GM23338 (cell line): ENCODE measurements around the gene ZNF212. TPM values are rescaled to one million over a fixed set of nuclear protein-coding genes. Genes with fewer than 3 reads are reported as not detected.

Experiments
- ATAC-seq: fragments of 200-7000 bp; cut with Tn5 transposase; 3 replicates; pipeline ENCODE4 v1.9.1; 2020
- DNase-seq: peaks from one replicate; pipeline ENCODE4 v3.0.0-alpha.2; 2015; ENCODE audit warnings: low spot score
- H2AFZ ChIP-seq: fragments of 200-600 bp; sonication (generic); 2 replicates; pipeline ENCODE4 v1.8.0; 2016; ENCODE audit warnings: antibody characterized with exemption, mild to moderate bottlenecking, moderate library complexity
- H3F3A ChIP-seq: fragments of 200-600 bp; sonication (generic); replicated peaks from 2 replicates; pipeline ENCODE4 v1.8.0; 2017; ENCODE audit warnings: antibody characterized with exemption, mixed run types, low read depth
- H3K27ac ChIP-seq: fragments of 200-600 bp; sonication (generic); 2 replicates; pipeline ENCODE4 v1.6.1; 2016; ENCODE audit warnings: low read depth
- H3K27me3 ChIP-seq: fragments of 200-600 bp; sonication (generic); 2 replicates; pipeline ENCODE4 v1.8.0; 2016; ENCODE audit warnings: mild to moderate bottlenecking, mixed run types, moderate library complexity; ENCODE audit not compliant: insufficient read depth
- H3K36me3 ChIP-seq: fragments of 200-600 bp; sonication (generic); 2 replicates; pipeline ENCODE4 v1.8.0; 2016; ENCODE audit warnings: mild to moderate bottlenecking; ENCODE audit not compliant: insufficient read depth
- H3K4me1 ChIP-seq: fragments of 200-600 bp; sonication (generic); 2 replicates; pipeline ENCODE4 v1.8.0; 2016; ENCODE audit warnings: mild to moderate bottlenecking, moderate library complexity; ENCODE audit not compliant: insufficient read depth
- H3K4me2 ChIP-seq: fragments of 200-600 bp; sonication (generic); 2 replicates; pipeline ENCODE4 v1.7.1; 2017; ENCODE audit warnings: mixed run types
- H3K4me3 ChIP-seq: fragments of 200-600 bp; sonication (generic); 2 replicates; pipeline ENCODE4 v1.6.1; 2016; ENCODE audit warnings: mixed run types
- H3K79me2 ChIP-seq: fragments of 200-600 bp; sonication (generic); replicated peaks from 2 replicates; pipeline ENCODE4 v1.8.0; 2017; ENCODE audit warnings: mild to moderate bottlenecking; ENCODE audit not compliant: insufficient read depth
- H3K9me2 ChIP-seq: fragments of 200-600 bp; sonication (generic); 2 replicates; pipeline ENCODE4 v1.8.0; 2017; ENCODE audit not compliant: insufficient read depth
- H4K20me1 ChIP-seq: fragments of 200-600 bp; sonication (generic); replicated peaks from 2 replicates; pipeline ENCODE4 v1.8.0; 2017; ENCODE audit warnings: mild to moderate bottlenecking; ENCODE audit not compliant: insufficient read depth
- H3K27ac Mint-ChIP-seq: 2 replicates; pipeline ENCODE4 v1.8.0; 2020; ENCODE audit warnings: inconsistent platforms, mild to moderate bottlenecking, moderate library complexity, mixed read lengths
- H3K27me3 Mint-ChIP-seq: 3 replicates; pipeline ENCODE4 v1.8.0; 2022; ENCODE audit warnings: low read depth, mild to moderate bottlenecking, moderate library complexity, mixed read lengths, inconsistent platforms; ENCODE audit not compliant: insufficient read depth, poor library complexity
- H3K36me3 Mint-ChIP-seq: 3 replicates; pipeline ENCODE4 v1.8.0; 2021; ENCODE audit warnings: low read depth, mild to moderate bottlenecking, inconsistent platforms, moderate library complexity, mixed read lengths
- H3K4me1 Mint-ChIP-seq: 3 replicates; pipeline ENCODE4 v1.8.0; 2020; ENCODE audit warnings: mild to moderate bottlenecking, inconsistent platforms, mixed read lengths
- H3K4me3 Mint-ChIP-seq: 3 replicates; pipeline ENCODE4 v1.8.0; 2021; ENCODE audit warnings: moderate library complexity, mild to moderate bottlenecking, inconsistent platforms, mixed read lengths
- H3K9me3 Mint-ChIP-seq: 3 replicates; pipeline ENCODE4 v1.8.0; 2020; ENCODE audit warnings: moderate library complexity, mild to moderate bottlenecking, inconsistent platforms, mixed read lengths
- CREB1 ChIP-seq: fragments of 250-450 bp; sonication (Bioruptor Pico); IDR thresholded peaks from 2 replicates; pipeline ENCODE4 v1.5.0; 2020; ENCODE audit warnings: low read depth, mild to moderate bottlenecking, moderate library complexity
- EZH2 ChIP-seq: fragments of 200-600 bp; sonication (generic); IDR thresholded peaks from one replicate; pipeline ENCODE4 v1.8.0; 2017; ENCODE audit warnings: antibody characterized with exemption, mild to moderate bottlenecking, low read depth; ENCODE audit not compliant: unreplicated experiment
- EZH2phosphoT487 ChIP-seq: fragments of 200-600 bp; sonication (generic); IDR thresholded peaks from one replicate; pipeline ENCODE4 v1.8.1; 2018; ENCODE audit warnings: antibody characterized with exemption; ENCODE audit not compliant: unreplicated experiment
- JUNB ChIP-seq: IDR thresholded peaks from one replicate; pipeline ENCODE4 v1.6.1; 2016; ENCODE audit warnings: antibody characterized with exemption; ENCODE audit not compliant: unreplicated experiment
- NANOG ChIP-seq: IDR thresholded peaks from 2 replicates; pipeline ENCODE4 v1.6.1; 2016; ENCODE audit warnings: antibody characterized with exemption, borderline replicate concordance
- POLR2AphosphoS5 ChIP-seq: IDR thresholded peaks from 2 replicates; pipeline ENCODE4 v1.6.1; 2016; ENCODE audit warnings: antibody characterized with exemption, low read depth
- STAT1 ChIP-seq: IDR thresholded peaks from one replicate; pipeline ENCODE4 v1.6.1; 2016; ENCODE audit warnings: antibody characterized with exemption; ENCODE audit not compliant: unreplicated experiment
- ZNF114 ChIP-seq: fragments of 250-450 bp; sonication (Bioruptor Pico); IDR thresholded peaks from 2 replicates; pipeline ENCODE4 v1.5.0; 2020; ENCODE audit warnings: mild to moderate bottlenecking, moderate library complexity
- ZNF331 ChIP-seq: fragments of 250-450 bp; sonication (Bioruptor Pico); IDR thresholded peaks from 2 replicates; pipeline ENCODE4 v1.5.0; 2020; ENCODE audit warnings: low read depth, mild to moderate bottlenecking, moderate library complexity
- polyA plus RNA-seq: library from polyadenylated mRNA; unstranded; fragments of >200 nt; fragmentation: Nextera tagmentation; extraction: Ambion mirVana; gene quantifications from 2 replicates; pipeline ENCODE4 v1.2.1, GENCODE V29; 2016
- total RNA-seq: library from RNA; depleted of rRNA; stranded (reverse); fragments of >200 nt; shearing (Covaris generic); gene quantifications from 2 replicates; pipeline ENCODE4 v1.2.3, GENCODE V29; 2014
- TF ChIP-seq, protein P1 (sequence below), 2 experiments: fragments of 200-600 bp in 1 of 2; sonication (generic) in 1 of 2; conservative IDR thresholded peaks; 2 replicates each; pipeline versions ENCODE4 v1.5.1 to v1.6.1; 2016 to 2017; ENCODE audit warnings: antibody characterized with exemption in 2 of 2, low read depth in 2 of 2, mild to moderate bottlenecking in 2 of 2, moderate library complexity in 1 of 2
- TF ChIP-seq, protein P2 (sequence below): fragments of 250-450 bp; sonication (Bioruptor Pico); IDR thresholded peaks from 2 replicates; pipeline ENCODE4 v1.5.0; 2020; ENCODE audit warnings: mild to moderate bottlenecking, moderate library complexity
- TF ChIP-seq, protein P3 (sequence below): IDR thresholded peaks from 2 replicates; pipeline ENCODE4 v1.6.1; 2016; ENCODE audit warnings: antibody characterized with exemption
- TF ChIP-seq, protein P4 (sequence below): IDR thresholded peaks from one replicate; pipeline ENCODE4 v1.6.1; 2018; ENCODE audit warnings: antibody characterized with exemption; ENCODE audit not compliant: unreplicated experiment

Gene ZNF212
- total and polyA plus RNA-seq, 2 experiments from 2014 or later, result 10.8 to 18.9 TPM

DNA sequence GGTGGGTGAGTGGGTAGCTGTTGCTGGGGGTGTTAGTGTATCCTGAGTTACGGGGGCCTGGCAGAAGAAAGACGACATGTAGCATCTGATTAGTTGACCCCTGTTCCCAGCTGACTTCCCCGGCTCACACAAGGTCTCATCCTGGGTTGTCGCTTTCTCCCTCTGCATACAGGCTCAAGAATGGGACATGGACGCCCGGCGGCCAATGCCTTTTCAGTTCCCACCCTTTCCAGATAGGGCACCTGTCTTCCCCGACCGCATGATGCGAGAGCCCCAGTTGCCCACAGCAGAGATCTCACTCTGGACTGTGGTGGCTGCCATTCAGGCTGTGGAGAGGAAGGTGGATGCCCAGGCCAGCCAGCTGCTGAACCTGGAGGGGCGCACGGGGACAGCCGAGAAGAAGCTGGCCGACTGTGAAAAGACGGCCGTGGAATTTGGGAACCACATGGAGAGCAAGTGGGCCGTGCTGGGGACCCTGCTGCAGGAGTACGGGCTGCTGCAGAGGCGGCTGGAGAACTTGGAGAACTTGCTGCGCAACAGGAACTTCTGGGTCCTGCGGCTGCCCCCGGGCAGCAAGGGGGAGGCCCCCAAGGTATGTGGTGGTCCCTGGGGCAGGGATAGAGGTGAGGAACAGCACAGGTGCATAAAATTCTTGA, 41.2 kb upstream of the ZNF212 start:
- Mint-ChIP-seq H3K9me3 (no peaks in the 10 kb centered on the region; the same call in 2 of the 3 replicates), H3K4me1 (peaks cover 14% of the 10 kb centered on the region), H3K27me3 (peaks cover 13% of the 10 kb centered on the region), H3K36me3 (peaks cover 61% of the 10 kb centered on the region), H3K27ac (no peak overlapping the region), H3K4me3 (0 out of 3 replicates have a peak overlapping the region, but pooled peaks have one; percentile 89)
- no peak for ATAC-seq
- H3K79me2 ChIP-seq, result peaks cover 48% of the 10 kb centered on the region
- no peak overlapping the region for H3K4me3 ChIP-seq
- peaks cover 41% of the 10 kb centered on the region for H3K36me3 ChIP-seq
- no peak overlapping the region for H2AFZ ChIP-seq
- no peak for TF ChIP-seq ZNF331 (CRISPR knock-in tag)
- no peak for TF ChIP-seq EZH2phosphoT487
- TF ChIP-seq EZH2, result no peak
- no peak for TF ChIP-seq STAT1
- TF ChIP-seq POLR2AphosphoS5, result no peak
- TF ChIP-seq, protein P1, sequence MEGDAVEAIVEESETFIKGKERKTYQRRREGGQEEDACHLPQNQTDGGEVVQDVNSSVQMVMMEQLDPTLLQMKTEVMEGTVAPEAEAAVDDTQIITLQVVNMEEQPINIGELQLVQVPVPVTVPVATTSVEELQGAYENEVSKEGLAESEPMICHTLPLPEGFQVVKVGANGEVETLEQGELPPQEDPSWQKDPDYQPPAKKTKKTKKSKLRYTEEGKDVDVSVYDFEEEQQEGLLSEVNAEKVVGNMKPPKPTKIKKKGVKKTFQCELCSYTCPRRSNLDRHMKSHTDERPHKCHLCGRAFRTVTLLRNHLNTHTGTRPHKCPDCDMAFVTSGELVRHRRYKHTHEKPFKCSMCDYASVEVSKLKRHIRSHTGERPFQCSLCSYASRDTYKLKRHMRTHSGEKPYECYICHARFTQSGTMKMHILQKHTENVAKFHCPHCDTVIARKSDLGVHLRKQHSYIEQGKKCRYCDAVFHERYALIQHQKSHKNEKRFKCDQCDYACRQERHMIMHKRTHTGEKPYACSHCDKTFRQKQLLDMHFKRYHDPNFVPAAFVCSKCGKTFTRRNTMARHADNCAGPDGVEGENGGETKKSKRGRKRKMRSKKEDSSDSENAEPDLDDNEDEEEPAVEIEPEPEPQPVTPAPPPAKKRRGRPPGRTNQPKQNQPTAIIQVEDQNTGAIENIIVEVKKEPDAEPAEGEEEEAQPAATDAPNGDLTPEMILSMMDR (conservative IDR thresholded peaks at IDR 0.05; ENCODE audit: low read depth in 2 of 2), result no peak
- TF ChIP-seq ZNF114, result no peak
- TF ChIP-seq, protein P2, sequence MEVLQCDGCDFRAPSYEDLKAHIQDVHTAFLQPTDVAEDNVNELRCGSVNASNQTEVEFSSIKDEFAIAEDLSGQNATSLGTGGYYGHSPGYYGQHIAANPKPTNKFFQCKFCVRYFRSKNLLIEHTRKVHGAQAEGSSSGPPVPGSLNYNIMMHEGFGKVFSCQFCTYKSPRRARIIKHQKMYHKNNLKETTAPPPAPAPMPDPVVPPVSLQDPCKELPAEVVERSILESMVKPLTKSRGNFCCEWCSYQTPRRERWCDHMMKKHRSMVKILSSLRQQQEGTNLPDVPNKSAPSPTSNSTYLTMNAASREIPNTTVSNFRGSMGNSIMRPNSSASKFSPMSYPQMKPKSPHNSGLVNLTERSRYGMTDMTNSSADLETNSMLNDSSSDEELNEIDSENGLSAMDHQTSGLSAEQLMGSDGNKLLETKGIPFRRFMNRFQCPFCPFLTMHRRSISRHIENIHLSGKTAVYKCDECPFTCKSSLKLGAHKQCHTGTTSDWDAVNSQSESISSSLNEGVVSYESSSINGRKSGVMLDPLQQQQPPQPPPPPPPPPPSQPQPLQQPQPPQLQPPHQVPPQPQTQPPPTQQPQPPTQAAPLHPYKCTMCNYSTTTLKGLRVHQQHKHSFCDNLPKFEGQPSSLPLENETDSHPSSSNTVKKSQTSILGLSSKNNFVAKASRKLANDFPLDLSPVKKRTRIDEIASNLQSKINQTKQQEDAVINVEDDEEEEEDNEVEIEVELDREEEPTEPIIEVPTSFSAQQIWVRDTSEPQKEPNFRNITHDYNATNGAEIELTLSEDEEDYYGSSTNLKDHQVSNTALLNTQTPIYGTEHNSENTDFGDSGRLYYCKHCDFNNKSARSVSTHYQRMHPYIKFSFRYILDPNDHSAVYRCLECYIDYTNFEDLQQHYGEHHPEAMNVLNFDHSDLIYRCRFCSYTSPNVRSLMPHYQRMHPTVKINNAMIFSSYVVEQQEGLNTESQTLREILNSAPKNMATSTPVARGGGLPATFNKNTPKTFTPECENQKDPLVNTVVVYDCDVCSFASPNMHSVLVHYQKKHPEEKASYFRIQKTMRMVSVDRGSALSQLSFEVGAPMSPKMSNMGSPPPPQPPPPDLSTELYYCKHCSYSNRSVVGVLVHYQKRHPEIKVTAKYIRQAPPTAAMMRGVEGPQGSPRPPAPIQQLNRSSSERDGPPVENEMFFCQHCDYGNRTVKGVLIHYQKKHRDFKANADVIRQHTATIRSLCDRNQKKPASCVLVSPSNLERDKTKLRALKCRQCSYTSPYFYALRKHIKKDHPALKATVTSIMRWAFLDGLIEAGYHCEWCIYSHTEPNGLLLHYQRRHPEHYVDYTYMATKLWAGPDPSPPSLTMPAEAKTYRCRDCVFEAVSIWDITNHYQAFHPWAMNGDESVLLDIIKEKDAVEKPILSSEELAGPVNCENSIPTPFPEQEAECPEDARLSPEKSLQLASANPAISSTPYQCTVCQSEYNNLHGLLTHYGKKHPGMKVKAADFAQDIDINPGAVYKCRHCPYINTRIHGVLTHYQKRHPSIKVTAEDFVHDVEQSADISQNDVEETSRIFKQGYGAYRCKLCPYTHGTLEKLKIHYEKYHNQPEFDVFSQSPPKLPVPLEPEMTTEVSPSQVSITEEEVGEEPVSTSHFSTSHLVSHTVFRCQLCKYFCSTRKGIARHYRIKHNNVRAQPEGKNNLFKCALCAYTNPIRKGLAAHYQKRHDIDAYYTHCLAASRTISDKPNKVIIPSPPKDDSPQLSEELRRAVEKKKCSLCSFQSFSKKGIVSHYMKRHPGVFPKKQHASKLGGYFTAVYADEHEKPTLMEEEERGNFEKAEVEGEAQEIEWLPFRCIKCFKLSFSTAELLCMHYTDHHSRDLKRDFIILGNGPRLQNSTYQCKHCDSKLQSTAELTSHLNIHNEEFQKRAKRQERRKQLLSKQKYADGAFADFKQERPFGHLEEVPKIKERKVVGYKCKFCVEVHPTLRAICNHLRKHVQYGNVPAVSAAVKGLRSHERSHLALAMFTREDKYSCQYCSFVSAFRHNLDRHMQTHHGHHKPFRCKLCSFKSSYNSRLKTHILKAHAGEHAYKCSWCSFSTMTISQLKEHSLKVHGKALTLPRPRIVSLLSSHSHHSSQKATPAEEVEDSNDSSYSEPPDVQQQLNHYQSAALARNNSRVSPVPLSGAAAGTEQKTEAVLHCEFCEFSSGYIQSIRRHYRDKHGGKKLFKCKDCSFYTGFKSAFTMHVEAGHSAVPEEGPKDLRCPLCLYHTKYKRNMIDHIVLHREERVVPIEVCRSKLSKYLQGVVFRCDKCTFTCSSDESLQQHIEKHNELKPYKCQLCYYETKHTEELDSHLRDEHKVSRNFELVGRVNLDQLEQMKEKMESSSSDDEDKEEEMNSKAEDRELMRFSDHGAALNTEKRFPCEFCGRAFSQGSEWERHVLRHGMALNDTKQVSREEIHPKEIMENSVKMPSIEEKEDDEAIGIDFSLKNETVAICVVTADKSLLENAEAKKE (CRISPR knock-in tag), result no peak
- no peak for TF ChIP-seq CREB1 (CRISPR knock-in tag)
- no peak for TF ChIP-seq NANOG
- TF ChIP-seq, protein P3, sequence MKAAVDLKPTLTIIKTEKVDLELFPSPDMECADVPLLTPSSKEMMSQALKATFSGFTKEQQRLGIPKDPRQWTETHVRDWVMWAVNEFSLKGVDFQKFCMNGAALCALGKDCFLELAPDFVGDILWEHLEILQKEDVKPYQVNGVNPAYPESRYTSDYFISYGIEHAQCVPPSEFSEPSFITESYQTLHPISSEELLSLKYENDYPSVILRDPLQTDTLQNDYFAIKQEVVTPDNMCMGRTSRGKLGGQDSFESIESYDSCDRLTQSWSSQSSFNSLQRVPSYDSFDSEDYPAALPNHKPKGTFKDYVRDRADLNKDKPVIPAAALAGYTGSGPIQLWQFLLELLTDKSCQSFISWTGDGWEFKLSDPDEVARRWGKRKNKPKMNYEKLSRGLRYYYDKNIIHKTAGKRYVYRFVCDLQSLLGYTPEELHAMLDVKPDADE, result no peak
- TF ChIP-seq JUNB, result no peak
- TF ChIP-seq, protein P4, sequence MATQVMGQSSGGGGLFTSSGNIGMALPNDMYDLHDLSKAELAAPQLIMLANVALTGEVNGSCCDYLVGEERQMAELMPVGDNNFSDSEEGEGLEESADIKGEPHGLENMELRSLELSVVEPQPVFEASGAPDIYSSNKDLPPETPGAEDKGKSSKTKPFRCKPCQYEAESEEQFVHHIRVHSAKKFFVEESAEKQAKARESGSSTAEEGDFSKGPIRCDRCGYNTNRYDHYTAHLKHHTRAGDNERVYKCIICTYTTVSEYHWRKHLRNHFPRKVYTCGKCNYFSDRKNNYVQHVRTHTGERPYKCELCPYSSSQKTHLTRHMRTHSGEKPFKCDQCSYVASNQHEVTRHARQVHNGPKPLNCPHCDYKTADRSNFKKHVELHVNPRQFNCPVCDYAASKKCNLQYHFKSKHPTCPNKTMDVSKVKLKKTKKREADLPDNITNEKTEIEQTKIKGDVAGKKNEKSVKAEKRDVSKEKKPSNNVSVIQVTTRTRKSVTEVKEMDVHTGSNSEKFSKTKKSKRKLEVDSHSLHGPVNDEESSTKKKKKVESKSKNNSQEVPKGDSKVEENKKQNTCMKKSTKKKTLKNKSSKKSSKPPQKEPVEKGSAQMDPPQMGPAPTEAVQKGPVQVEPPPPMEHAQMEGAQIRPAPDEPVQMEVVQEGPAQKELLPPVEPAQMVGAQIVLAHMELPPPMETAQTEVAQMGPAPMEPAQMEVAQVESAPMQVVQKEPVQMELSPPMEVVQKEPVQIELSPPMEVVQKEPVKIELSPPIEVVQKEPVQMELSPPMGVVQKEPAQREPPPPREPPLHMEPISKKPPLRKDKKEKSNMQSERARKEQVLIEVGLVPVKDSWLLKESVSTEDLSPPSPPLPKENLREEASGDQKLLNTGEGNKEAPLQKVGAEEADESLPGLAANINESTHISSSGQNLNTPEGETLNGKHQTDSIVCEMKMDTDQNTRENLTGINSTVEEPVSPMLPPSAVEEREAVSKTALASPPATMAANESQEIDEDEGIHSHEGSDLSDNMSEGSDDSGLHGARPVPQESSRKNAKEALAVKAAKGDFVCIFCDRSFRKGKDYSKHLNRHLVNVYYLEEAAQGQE, result no peak
- H3K4me1 ChIP-seq, result 0 out of 2 replicates have a peak, but pooled peaks cover 6% of the 10 kb centered on the region
- no peak overlapping the region for H3K27ac ChIP-seq
- H4K20me1 ChIP-seq, result peaks cover 25% of the 10 kb centered on the region
- no peak for DNase-seq
- no peak overlapping the region for H3K4me2 ChIP-seq
- H3K9me2 ChIP-seq, result no peaks in the 10 kb centered on the region
- peaks cover 20% of the 10 kb centered on the region; the same call in 1 of the 2 replicates for H3F3A ChIP-seq
- no peaks in the 10 kb centered on the region for H3K27me3 ChIP-seq
